Raji (cell line): Measurements from ENCODE around the gene TTLL8.

Experiments
- POLR2A ChIP-seq: IDR thresholded peaks from 2 replicates; pipeline ENCODE4 v1.6.1; 2011; ENCODE audit warnings: low read depth, low read length, control low read depth; ENCODE audit not compliant: insufficient read depth

Gene TTLL8

GRCh38 chr22:50072714-50073538 is 14.8 kb upstream of the TTLL8 start:
- TF ChIP-seq POLR2A: no peak

GRCh38 chr22:50072167-50072555 is 14.1 kb upstream of the TTLL8 start:
- TF ChIP-seq POLR2A: no peak

GRCh38 chr22:50071432-50072166 is 13.5 kb upstream of the TTLL8 start:
- TF ChIP-seq POLR2A: no peak

GRCh38 chr22:50070366-50070765 is 12.3 kb upstream of the TTLL8 start:
- no peak for TF ChIP-seq POLR2A

- TF ChIP-seq POLR2A: no peak
Observed at GRCh38 chr22:50068096-50068495, 10.0 kb upstream of the TTLL8 start.

GRCh38 chr22:50067244-50067643 is 9.1 kb upstream of the TTLL8 start:
- TF ChIP-seq POLR2A: no peak

- no peak for TF ChIP-seq POLR2A
Observed at GRCh38 chr22:50064453-50064852, 6.4 kb upstream of the TTLL8 start.

- no peak for TF ChIP-seq POLR2A
Observed at GRCh38 chr22:50063589-50064393, 5.7 kb upstream of the TTLL8 start.

- no peak for TF ChIP-seq POLR2A
Observed at GRCh38 chr22:50062509-50063135, 4.5 kb upstream of the TTLL8 start.

GRCh38 chr22:50061824-50062355 is 3.8 kb upstream of the TTLL8 start:
- no peak for TF ChIP-seq POLR2A

- TF ChIP-seq POLR2A: no peak
Observed at GRCh38 chr22:50061141-50061823, 3.2 kb upstream of the TTLL8 start.

GRCh38 chr22:50060441-50061140 is 2.5 kb upstream of the TTLL8 start:
- no peak for TF ChIP-seq POLR2A

- TF ChIP-seq POLR2A: no peak
Observed at GRCh38 chr22:50059881-50060262, 1.8 kb upstream of the TTLL8 start.
